ENCODE results near the gene INAFM2.

Gene INAFM2

DNA sequence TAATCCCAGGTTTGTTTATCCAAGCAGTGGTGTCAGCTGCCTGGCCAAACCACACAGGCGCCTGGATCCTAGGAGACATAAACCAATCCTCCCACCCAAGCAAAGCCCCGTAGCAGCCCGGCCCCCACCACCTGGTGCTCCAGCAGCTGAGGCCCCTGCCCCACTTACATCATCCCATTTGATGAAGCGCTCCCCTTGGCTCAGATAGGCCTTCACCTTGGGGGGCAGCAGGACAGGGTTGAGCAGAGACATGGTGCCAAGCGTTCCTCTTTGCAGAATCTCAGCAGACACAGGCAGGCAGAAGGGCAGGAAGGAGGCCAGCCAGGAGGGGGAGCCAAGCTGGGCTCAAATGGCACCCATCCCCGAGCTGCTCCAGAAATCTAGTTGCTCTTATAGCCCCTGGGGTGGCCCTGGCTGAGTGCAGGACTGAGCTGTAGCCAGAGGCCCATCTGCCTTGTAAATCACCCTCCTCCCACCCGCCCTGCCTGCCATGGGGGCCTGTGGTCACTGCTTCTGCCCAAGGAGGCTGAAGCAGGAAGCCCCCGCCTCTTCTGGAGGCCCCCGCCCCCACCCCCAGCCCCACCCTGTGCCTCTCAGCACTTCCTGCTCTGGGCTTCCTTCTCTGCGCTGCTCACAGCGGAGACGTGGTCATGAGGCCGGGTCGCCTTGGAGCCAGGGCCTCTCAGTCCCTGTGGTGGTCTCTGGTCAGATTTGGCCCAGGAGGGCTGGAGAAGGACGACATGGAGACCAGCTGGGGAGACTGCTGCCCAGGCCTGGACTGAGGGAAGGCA lies 15.9 kb upstream of the INAFM2 start, which contains the start of gene PLCB2:
Gene PLCB2, minus strand, starts transcription at position 515 of the 791 bp plus-strand sequence. Its CDS starts 263 bp downstream, at position 252.
- FAIRE-seq, result no peak

DNA sequence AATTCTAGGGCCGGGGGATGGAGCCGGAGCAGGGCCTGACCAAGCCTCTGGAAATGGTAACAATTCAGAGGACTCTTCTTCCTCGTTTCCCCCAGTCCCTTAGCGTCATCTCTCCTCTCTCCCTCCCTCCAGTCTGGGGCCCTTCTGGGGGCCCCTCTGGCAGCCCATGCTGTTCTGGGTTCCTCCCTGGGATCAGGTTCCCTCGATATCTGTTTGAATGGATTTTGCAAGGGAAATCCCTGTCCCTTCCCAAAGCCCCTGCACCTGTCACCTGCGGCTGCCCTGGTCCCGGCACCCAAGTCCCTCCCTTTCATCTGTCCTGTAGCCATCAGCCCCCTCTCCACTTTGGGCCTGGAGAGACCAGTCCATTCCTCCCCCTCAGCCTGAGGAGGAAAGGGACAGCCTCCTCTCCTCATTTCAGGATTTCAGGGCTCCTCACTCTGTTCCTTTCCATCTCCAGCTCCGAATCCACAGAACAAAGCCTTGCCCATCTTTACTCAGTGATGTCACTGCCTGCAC lies 14.1 kb upstream of the INAFM2 start:
- FAIRE-seq, result no peak

DNA sequence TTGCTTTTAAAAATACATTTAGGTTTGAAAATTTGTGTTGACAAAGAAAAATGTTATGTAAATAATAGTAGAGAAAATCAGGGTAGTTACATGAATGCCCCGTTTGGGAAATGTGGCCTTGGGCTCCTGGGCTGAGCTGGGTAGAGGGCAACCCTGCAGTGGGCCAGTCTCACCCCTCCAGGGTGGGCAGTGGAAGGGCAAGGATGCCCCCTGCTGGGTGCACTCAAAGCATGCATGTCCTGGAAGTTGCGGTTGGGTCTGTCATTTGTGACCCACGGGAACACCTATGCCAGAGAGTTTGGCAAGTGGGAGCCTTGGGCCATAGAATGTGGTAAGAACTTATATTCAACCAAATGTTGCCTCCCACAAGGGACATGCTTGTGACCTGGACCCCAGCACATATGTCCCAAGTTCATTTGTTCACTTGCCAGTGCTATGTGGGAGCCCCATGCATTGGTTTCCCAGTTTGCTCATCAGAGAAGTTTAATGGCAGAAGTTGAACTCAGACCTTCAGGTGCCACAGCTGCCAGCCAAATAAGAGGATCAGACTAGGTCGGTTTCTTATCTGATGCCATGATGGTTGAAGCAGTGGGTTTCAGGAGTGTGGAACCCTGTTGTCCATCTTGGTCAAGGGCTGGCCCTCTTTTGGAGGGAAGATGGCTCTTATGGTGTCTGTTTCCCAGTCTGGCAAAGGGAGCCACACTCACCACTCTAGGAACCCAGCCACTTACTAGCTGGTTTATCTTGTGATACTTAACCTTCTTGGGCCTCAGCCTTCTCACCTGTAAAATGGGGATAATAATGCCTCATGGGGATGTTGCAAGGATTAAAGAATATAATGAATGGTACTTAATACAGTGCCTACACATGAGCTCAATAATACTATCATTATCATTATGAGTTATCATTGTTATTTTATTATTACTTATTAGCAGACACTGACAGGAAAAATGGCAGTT lies 13.2 kb upstream of the INAFM2 start:
- no peak for FAIRE-seq

DNA sequence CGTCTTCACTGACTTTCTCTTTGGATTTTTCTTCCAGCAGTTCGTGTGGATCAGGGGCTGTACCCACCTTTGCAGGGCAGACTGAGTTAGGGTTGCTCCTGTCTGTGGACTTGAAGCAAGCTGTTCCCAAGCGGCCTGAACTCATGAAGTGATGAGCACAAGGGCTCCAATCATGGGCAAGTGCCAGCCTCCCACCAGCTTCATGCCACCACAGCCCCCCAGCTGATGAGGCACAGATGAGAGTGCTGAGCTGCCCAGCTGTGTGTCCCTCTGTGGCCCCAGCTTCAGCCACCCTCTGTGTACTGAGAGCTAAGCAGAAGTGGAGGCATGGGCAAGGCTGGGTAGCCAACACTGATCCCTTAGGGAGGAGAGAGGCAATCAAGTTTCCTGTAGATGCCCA lies 12.5 kb upstream of the INAFM2 start:
- FAIRE-seq, result no peak

DNA sequence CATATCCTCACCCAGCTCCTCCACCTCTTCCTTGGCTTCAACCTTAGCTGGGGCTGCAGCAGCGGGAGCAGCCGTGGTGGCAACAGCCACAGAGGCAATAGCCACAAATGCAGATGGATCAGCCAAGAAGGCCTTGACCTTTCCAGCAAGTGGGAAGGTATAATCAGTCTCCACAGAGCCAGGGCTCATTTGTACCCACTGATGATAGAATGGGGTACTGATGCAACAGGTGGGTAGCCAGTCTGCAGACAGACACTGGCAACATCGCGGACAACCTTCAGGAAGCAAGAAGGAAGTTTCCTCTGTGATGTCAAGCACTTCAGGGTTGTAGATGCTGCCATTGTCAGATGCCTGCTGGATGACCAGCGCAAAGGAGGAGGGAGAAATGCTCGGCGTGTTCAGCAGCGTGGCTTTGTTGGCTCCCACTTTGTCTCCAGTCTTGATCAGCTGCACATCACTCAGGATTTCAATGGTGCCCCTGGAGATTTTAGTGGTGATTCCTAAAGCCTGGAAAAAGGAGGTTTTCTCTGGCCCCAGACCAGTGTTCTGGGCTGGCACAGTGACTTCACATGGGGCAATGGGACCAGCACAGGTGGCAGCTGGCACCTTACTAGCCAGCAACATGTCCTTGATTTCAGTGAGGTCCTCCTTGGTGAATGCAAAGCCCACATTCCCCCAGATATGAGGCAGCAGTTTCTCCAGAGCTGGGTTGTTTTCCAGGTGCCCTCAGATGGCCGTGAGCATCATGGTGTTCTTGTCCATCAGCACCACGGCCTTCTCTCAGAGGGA lies 10.9 kb upstream of the INAFM2 start:
- no peak for FAIRE-seq

DNA sequence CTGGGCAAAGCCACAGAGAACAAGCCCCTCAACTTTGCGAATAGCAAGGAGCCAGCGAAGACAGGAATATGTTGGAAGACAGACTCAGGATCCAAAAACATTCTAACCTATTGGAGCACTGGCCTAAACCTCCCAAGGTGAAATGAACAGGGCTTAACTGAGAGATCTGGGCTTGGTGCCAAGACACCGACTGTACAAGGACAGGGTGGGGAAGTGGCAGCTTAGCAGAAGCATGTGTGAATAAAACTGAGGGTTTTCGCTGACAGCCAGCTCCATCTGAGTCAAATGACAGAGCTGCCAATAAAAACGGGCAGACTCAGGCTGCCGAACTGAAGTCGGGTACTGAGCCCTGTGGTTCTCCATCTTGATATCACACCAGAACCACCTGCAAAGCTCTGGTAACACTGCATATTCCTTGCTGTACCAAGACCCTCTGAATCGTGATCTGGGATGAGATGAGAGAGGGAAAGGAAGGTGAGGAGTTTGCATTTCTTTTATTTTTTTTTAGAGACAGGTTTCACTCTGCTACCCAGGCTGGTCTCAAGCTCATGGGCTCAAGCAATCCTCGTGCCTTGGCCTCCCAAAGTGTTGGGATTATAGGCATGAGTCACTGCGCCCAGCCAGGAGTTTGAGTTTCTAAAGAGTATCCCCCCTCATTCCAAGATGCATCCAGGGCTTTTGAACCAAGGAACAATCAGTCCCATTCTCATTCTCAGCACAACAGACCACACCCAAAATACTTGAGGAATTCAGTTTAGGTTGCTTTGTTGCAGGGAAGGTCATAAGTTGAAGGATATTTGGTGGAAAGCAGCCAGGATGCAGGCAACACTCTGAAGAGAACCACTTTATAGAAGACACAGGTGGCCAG lies 9.7 kb upstream of the INAFM2 start:
- no peak for FAIRE-seq

DNA sequence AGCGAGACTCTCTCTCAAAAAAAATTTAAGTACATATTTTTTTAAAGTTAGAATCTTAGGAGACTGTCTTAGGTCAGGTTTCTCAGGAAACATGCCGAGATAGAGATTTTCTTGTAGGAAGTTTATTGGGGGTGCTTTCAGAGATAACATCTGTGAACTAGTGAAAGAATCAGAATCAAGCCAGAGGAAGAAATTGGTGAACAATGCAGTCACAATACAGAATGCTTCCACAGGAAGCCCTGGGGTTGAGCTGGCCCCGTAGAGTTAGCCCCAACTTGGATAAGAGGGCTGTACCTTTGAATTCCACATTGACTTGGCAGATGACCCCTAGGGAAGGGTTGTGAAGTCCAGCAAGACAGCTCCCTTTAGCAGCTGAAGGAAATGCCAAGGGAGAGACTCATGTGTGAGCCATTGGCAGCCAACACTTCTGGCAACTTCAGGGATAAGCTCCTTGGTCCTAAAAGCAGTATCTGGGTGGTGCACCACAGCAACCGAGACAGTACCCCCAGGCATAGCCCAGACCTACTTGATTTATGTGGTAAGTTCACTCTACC lies 8.7 kb upstream of the INAFM2 start:
- FAIRE-seq, result no peak

DNA sequence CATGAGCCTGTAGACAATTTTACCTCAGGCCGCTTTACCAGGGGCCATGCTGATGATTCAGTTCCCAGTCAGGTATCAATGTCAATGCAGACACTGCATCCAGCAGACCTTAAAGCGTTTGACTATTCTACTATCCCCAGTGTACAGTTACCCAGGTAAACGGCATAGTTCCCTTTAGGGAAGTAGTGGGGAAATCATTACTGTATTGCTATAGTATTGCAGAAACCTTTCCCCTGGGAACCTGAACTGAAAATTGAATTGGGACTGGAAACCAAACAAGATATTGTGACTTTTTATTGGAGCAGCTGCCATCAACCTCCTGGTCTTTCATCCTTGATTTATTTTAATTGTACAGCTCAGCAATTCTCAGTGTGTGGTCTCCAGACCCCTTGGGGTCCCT lies 6.6 kb upstream of the INAFM2 start:
- FAIRE-seq, result no peak

DNA sequence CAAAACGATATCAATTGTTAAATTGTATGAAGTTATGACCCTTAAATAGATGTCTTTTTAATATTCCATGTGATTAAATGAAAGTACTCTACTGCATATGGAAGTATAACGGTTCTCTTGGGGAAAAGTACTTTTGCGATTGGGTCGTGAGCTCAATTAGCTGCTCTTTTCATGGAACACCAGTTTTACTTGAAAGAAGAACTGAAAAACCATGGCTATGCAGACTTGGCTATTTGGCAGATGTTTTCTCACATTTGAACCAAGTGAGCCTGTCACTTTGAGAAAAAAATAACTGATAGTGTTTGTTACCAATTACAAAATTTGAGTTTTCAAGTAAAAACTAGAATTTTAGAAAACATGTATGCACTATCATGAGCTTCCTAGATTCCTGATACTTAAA lies 5.9 kb upstream of the INAFM2 start:
- FAIRE-seq, result no peak

DNA sequence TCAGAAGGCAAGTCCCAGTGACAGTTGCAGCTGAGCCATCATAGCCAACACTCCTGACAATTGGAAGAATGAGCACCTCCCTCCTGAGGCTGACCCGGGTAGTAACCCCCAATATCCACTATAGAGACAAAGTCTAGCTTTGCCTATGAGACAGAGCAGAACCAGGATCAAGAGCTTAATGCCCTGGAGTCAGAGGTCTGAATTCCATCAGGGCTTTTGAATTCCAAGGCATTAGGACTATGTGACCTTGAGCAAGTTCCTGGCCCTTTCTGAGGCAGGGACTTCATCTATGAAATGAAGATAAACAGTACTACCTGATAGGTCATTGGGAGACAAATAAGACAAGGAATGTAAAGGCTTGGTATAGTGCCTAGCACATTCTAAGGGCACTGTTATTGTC lies 3.1 kb upstream of the INAFM2 start:
- FAIRE-seq, result no peak

DNA sequence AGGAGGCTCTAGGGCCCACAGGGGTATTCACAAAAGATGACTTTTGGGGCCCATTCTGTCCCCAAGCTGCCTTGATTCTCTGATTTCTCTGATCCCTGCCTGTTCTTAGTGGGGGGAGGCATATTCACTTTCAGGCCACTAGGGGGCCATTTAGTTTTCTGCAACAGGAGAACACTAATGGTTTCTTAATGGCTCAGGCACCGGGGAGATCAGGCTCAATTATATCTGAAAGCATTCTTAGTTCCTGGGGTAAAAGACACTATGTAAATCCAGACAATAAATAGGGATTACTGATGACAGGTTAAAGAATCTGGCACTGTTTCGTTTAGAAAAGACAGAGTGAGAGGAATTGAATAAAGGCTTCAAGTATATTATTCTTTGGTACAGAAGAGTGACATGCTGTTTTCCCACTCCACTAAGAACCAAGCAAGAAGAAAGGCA lies 2.5 kb upstream of the INAFM2 start:
- peak; percentile 66 for FAIRE-seq

DNA sequence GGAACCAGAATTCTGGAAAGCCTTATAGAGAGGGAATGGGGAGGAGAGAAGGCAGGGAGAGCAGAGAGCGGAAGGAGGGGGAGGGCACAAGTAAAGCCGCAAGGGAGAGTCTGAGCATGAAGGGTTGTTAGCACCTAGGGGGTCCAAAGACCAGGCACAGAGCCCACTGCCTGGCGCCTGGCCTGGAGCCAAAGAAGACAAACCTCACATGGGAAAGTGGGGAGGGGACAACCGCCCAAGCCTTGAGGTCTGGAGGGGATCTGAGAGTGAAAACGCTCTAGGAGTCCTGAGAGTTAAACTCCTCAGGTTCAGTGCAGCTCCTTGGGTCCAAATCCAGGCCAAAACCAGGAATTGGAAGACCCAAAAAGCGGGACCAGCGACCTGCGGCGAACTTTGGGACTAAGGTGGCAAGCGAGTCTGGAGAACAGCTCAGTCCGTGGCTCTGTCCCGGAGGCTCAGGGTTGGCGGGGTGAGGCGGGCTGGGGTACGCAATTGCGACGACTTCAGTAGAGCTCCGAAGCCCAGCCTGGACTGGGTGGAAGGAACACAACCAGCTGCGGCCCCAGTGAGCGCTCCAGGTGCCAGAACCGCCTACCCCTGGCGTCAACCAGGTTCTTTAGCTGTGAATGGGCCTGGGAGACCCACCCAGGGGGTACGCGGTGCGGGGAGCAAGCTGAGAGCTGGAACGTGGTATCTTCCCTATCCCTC lies 807 bp upstream of the INAFM2 start:
- no peak for FAIRE-seq

DNA sequence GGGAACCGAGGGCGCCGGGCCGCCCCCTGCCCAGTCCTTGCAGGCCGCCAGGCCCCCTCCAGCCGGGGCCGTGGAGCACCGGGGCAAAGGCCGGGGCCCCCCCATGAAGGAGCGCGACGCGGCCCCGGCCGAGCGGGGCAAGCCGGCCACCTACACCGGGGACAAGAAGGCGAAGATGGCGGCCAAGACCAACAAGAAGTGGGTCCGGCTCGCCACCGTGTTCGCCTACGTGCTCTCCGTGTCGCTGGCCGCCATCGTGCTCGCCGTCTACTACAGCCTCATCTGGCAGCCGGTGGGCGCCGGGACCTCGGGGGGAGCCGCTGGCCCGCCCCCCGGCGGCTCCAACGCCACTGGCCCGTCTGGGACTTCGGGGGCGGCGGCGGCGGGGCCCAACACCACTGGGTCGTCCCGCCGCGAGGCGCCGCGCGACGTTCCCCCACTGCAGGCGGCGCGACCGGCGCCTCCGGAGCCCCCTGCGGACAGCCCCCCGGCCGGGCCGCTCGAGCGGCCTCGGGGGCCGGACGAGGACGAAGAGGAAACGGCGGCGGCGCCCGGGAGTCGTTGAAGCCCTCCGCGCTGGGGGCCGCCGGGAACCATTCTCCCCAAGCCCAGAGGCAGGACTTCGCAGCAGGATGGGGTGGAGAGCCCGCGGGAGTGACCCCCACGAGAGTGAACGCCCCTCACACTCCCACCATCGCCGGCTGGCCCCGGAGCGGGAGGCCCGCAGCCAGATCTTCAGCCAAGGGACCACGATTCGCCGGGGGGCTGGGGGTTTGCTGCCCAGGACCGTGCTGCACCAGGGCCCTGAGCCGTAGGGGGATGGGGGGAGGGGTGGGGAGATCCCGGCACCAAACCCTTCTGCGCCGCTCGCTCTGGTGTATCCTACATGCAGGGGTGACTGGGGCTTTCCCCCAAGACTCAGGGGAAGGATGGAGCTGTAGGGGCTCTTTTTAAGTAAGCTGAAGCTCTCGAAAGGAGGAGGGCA lies 753 bp downstream of the INAFM2 start:
- FAIRE-seq, result no peak

DNA sequence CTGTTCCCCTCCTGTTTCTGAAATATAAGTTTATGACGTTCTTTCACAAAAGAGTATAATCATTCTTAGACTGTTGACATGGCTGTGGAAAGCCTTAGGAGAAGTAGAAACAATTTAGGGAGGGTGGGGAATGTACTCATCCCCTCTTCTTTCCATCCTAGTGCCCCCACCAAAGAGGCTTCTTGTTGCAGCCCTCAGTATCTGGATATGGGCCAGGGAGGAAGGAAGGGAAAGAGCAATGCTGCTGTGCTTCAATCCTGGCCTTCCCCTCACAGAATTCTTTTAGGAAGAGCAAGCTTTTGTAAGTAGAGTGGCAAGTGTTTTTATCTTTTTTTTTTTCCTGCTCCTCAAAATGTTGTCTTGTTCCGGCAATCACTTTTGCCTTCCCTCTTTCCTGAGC lies 1.7 kb downstream of the INAFM2 start:
- no peak for FAIRE-seq

DNA sequence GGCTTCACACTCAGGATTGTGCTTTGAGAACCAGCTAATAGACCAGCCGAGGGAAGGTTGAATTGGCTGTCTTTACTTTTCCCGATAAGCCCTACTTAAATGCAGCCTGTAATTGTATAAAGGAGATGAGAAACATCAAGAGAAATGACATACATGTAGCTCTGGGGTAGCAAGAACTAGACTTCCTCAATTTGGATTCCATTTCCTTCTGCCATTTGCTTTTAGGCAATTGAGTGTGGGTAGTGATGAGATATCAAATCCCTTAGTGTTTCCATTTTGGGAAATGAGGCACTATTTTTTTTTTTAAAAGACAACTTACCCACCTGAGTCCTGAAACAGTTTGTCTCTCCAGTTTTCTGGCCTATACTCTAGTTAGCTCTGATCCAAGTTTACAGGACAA lies 2.2 kb downstream of the INAFM2 start:
- no peak for FAIRE-seq

DNA sequence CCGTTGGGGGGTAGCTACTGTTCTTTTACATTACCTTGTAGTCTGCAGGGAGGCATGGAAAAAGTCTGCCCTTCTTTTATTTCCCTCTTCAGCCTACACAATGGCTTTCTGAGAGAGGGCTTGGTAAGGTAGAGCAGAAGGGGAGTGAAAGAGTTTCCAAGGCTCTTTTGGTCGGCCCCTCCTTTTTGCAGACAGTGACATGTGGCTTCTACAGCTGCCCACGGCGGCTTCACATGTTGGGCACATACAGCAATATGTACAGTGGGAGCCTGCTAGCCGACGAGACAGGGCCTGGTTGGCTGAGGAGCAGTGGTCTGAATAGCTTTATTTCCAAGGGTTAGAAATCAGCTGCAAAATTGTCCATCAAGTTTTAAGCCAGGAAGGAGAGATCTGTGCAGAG lies 4.0 kb downstream of the INAFM2 start:
- no peak for FAIRE-seq

DNA sequence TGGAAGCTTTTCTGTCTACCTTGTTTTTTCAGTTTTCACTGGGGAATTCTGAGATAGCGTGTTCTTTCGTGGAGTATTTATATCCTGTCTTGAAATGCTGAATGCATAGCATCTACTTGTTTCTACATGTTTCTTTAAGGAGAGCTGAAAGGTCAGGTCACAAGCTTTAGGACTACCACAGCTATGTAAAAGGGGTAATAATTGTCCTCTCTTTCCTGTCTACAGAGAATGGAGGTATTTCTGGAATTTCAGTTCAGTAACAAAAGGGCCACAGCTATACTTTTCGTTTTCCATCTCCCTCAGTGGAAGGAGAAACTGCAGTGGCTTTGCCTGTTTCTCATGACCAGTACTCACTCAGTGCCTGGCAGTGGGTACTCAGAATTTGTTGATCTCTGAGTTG lies 4.7 kb downstream of the INAFM2 start:
- no peak for FAIRE-seq

DNA sequence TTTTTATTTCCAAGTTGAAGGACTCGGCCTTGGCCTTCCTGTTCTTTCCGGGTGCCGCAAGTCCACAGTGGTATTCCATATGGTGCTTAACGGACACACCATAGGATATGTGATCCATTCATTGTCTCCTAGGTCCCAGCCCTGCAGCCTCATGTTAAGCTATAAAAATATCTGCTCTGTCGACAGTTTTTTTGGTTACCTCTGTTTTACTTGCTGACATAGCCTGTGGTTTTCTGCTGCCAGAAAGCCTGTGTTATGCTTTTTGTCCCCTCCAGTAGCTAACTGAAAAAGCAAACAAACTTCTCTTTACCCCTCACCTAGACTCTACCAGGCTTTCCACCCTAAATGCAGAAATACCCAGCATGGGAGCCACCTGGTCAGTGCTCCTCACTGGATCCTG lies 5.3 kb downstream of the INAFM2 start:
- FAIRE-seq, result no peak

DNA sequence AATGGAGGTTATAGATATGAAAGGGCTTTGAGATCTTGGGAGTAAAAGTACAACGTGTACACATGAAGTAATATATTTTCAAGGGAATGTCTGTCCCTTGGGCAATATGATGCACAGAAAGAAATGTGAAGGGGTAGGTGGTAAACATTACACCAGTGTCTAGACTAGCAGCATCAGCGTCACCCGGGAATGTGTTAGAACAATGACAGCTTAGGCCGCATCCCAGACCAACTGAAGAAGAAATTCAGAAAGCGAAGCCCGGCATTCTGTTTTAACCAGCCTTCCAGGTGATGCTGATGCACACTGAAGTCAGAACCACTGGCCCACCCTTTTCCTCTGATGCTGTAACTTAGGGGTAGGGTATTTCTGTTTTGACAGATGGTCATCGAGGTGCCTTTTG lies 6.3 kb downstream of the INAFM2 start:
- FAIRE-seq, result no peak

All from endometrium (tissue), 2 donors.